ENCODE measurements around the gene CRMP1. TPM values are rescaled to one million over a fixed set of nuclear protein-coding genes. Genes with fewer than 3 reads are reported as not detected.

CRMP1 gene
- total RNA-seq, 1 donor from 2014 or later, result 0.34 TPM

GRCh38 chr4:5919044-5919443 is 26.2 kb upstream of the CRMP1 start:
- no peak for DNase-seq

GRCh38 chr4:5918331-5918985 is 25.6 kb upstream of the CRMP1 start:
- DNase-seq, result no peak

- no peak for DNase-seq
Measured at GRCh38 chr4:5917672-5918071, 24.8 kb upstream of the CRMP1 start.

- no peak for DNase-seq
Measured at GRCh38 chr4:5916229-5916628, 23.3 kb upstream of the CRMP1 start.

- no peak for DNase-seq
Measured at GRCh38 chr4:5913454-5913853, 20.6 kb upstream of the CRMP1 start.

GRCh38 chr4:5912614-5913019 is 19.7 kb upstream of the CRMP1 start:
- peak; percentile 7 for DNase-seq

- peak; percentile 37 for DNase-seq
Measured at GRCh38 chr4:5908876-5909427, 16.1 kb upstream of the CRMP1 start.

- no peak for DNase-seq
Measured at GRCh38 chr4:5906191-5906590, 13.3 kb upstream of the CRMP1 start.

- DNase-seq, result no peak
Measured at GRCh38 chr4:5905714-5906113, 12.8 kb upstream of the CRMP1 start.

- DNase-seq, result no peak
Measured at GRCh38 chr4:5900844-5901243, 8.0 kb upstream of the CRMP1 start.

- DNase-seq, result no peak
Measured at GRCh38 chr4:5899881-5900280, 7.0 kb upstream of the CRMP1 start.

GRCh38 chr4:5899396-5899795 is 6.5 kb upstream of the CRMP1 start:
- DNase-seq, result no peak

- DNase-seq, result no peak
Measured at GRCh38 chr4:5897674-5898073, 4.8 kb upstream of the CRMP1 start.

- DNase-seq, result no peak
Measured at GRCh38 chr4:5895287-5895686, 2.4 kb upstream of the CRMP1 start.

- DNase-seq, result no peak
Measured at GRCh38 chr4:5894266-5894665, 1.4 kb upstream of the CRMP1 start.

- no peak for DNase-seq
Measured at GRCh38 chr4:5893591-5893990, 705 bp upstream of the CRMP1 start.

- no peak for DNase-seq
Measured at GRCh38 chr4:5892323-5893003, 423 bp downstream of the CRMP1 start.

GRCh38 chr4:5891563-5892322 is 1.1 kb downstream of the CRMP1 start:
- no peak for DNase-seq

GRCh38 chr4:5890063-5890727 is 2.7 kb downstream of the CRMP1 start:
- no peak for DNase-seq

GRCh38 chr4:5889002-5889696 is 3.7 kb downstream of the CRMP1 start:
- DNase-seq, result no peak

GRCh38 chr4:5888222-5889001 is 4.5 kb downstream of the CRMP1 start:
- DNase-seq, result no peak
